ENCODE measurements around the gene IFT80.

- TF ChIP-seq CTCF (IDR thresholded peaks at IDR 0.05) (no peak), POLR2A (IDR thresholded peaks at IDR 0.05) (no peak)
Measured at GRCh38 chr3:160403796-160404470, 4.9 kb upstream of the IFT80 start.
